Measurements from ENCODE around the gene PHACTR2.

DNA sequence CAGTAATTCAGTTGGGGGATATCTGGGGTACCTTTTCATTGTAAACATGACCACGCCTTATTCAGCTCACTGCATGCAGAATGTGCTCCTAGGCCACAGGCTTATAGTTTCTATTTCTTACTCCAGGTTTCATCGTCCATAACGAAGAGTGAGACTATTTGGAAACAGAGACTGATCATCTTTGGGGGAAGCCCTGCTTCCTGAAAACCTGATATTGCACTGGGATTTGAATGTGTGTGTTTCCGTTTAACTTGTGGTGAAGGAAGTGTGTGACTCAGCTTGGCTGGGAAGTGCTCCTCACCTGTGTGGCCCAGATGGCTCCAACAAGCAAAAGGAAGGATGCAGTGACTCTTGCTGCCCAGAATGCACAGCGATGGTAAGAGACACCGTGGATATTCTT is 145.8 kb downstream of the PHACTR2 start:
- TF ChIP-seq, protein P1, sequence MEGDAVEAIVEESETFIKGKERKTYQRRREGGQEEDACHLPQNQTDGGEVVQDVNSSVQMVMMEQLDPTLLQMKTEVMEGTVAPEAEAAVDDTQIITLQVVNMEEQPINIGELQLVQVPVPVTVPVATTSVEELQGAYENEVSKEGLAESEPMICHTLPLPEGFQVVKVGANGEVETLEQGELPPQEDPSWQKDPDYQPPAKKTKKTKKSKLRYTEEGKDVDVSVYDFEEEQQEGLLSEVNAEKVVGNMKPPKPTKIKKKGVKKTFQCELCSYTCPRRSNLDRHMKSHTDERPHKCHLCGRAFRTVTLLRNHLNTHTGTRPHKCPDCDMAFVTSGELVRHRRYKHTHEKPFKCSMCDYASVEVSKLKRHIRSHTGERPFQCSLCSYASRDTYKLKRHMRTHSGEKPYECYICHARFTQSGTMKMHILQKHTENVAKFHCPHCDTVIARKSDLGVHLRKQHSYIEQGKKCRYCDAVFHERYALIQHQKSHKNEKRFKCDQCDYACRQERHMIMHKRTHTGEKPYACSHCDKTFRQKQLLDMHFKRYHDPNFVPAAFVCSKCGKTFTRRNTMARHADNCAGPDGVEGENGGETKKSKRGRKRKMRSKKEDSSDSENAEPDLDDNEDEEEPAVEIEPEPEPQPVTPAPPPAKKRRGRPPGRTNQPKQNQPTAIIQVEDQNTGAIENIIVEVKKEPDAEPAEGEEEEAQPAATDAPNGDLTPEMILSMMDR (IDR thresholded peaks at IDR 0.05): no peak
- TF ChIP-seq EP300 (IDR thresholded peaks at IDR 0.05) (peak in 1 of 2 donors; percentile 46), POLR2A (IDR thresholded peaks at IDR 0.05) (no peak)

All from tibial nerve (tissue), 4 donors.